Activated CD8-positive, alpha-beta memory T cell treated with anti-CD3 and anti-CD28 coated beads, Interleukin-2, amount 50 U/mL, for 24 hours (primary cell): ENCODE data around the gene CAPNS1.
"Not testable (repeated sequence)": the region's sequence is repeated elsewhere in the genome, so short reads cannot be mapped to it uniquely, and the experiment has no call there.

Experiments
- DNase-seq: peaks from one replicate; pipeline ENCODE4 v3.0.0-alpha.2; 2020; ENCODE audit errors: extremely low read depth

The CAPNS1 gene

GRCh38 chr19:36114721-36115452 is 25.0 kb upstream of the CAPNS1 start, which contains the start of gene POLR2I:
TSS of gene POLR2I (minus strand) at chr19:36114875. CDS start at chr19:36114856, 19 bp downstream.
- peak; percentile 99 for DNase-seq

DNA sequence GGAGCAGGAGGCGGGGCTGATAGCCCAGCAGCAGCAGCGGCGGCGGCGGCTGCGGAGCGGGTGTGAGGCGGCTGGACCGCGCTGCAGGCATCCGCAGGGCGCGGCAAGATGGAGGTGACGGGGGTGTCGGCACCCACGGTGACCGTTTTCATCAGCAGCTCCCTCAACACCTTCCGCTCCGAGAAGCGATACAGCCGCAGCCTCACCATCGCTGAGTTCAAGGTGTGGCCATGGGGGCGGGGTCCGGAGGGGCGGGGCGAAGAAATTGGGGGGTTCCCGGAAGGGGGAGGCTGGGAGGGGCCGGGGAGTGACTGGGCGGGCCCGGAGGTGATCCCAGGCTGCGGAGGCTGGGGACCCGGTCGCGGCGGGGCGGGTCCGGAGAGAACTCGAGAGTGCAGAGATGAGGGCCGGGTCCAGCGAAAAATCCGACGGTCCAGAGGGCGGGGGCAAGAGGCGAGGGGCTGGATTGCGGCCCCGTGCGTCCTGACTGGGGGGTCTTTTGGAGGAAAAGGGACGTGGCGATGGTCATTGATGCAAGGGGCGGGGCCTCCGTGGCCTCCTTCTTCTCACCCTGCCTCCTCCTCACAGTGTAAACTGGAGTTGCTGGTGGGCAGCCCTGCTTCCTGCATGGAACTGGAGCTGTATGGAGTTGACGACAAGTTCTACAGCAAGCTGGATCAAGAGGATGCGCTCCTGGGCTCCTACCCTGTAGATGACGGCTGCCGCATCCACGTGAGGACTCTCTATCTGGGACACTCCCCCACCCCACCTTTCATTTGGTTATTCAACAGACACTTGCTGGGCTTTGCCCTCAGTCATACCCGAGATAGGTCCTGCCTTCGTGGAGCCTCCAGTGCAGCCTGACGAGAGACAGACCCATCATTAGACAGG is 24.2 kb upstream of the CAPNS1 start, which contains the start of gene TBCB:
TBCB (plus strand) TSS at position 16 of the 891 bp plus-strand sequence; CDS start at position 109, 93 bp downstream.
- DNase-seq = peak; percentile 82

DNA sequence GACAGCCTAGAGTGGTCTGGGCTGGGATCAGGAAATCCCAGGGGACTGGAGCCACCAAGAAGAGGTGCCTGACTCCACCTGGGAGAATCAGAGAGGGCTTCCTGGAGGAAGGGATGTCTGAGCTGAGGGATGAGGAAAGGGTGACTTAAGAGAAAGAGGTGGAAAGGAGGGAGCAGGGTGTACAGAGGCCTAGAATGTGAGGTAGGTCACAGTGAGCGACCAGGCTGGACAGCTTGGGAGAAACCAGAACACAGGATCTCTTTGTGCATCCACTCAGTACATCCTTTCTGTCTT is 23.6 kb upstream of the CAPNS1 start:
- no peak for DNase-seq

DNA sequence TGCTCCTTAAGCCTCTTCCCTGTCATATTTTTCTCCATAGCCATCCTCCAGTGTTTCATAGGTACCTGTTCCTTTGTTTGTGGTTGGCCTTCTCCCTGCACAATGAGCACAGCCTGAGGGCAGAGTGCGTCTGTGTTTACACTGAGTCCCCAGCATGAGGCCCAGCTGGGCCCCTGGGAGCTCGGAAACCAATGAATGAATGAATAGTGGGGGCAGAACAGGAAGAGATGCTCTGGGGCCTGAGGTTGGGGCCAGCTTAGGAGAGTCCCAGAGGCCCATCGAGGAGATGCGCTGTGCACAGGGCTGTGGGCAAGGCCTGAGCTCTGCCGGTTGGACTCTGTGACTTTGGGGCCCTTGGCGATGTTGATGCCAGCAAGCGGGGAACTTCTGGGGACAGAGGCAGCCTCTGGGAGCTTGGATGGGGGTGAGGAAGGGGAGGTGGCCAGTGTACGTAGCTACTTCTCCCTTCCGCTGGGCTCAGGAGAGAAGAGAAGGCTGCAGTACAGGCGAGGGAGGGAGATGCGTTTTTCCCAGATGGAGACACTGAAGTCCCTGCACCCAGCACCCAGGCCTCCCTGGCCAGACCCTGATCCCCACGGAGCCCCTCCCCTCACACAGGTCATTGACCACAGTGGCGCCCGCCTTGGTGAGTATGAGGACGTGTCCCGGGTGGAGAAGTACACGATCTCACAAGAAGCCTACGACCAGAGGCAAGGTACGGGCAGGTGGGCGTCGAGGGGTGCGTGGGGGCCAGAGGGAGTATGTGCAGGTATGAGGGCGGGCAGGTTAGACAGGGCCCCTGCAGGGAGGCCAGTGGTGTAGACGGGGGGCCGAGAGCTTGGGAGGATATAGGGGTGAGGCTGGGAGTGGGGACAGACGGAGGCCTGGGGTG is 19.5 kb upstream of the CAPNS1 start:
- no peak for DNase-seq

GRCh38 chr19:36120984-36121358 is 18.9 kb upstream of the CAPNS1 start:
- DNase-seq = no peak

- DNase-seq = no peak
Observed at GRCh38 chr19:36121486-36122124, 18.3 kb upstream of the CAPNS1 start.

DNA sequence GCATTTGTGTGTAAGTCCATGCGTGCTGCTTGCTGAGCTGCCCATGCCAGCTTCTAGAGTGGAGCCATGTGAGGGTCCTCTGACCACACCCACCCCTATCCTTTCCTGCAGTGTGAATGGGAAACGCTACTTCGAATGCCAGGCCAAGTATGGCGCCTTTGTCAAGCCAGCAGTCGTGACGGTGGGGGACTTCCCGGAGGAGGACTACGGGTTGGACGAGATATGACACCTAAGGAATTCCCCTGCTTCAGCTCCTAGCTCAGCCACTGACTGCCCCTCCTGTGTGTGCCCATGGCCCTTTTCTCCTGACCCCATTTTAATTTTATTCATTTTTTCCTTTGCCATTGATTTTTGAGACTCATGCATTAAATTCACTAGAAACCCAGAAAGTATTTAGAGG is 14.3 kb upstream of the CAPNS1 start:
- no peak for DNase-seq

DNA sequence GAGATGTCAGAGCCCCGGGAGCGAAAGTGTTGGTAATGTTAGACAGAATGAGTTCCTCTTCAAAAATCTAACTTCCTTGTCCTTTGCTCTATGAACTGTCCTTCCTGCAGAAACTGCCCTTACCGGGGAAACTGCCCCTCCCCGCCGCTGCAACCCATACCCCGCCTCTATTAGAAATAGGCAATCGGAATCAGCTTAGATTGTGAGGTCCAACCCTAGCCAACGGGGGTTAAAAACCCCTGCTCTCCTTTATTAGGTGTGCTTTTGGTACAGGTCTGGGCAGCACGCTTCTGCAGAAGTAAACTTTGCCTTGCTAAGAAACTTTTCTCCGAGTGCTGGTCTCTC is 11.5 kb upstream of the CAPNS1 start:
- DNase-seq = no peak

- DNase-seq = not testable (repeated sequence)
Observed at GRCh38 chr19:36131221-36131620, 8.6 kb upstream of the CAPNS1 start.

GRCh38 chr19:36134867-36135266 is 5.0 kb upstream of the CAPNS1 start:
- not testable (repeated sequence) for DNase-seq

- no peak for DNase-seq
Observed at GRCh38 chr19:36136964-36137686, 2.7 kb upstream of the CAPNS1 start.

DNA sequence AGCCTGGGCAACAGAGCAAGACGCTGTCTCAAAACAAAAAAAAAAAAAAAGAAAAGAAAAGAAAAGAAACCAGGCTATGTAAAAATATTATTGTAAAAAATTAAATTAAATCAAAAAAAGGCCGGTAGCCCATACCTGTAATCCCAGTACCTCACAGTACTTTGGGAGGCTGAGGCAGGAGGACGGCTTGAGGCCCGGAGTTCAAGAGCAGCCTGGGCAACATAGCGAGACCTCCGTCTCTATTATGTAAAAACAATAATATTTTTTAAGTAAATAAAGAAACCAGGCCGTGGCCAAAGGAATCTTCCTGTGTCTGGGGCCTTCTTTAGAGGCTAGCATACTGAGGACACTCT is 770 bp upstream of the CAPNS1 start:
- DNase-seq = no peak

DNA sequence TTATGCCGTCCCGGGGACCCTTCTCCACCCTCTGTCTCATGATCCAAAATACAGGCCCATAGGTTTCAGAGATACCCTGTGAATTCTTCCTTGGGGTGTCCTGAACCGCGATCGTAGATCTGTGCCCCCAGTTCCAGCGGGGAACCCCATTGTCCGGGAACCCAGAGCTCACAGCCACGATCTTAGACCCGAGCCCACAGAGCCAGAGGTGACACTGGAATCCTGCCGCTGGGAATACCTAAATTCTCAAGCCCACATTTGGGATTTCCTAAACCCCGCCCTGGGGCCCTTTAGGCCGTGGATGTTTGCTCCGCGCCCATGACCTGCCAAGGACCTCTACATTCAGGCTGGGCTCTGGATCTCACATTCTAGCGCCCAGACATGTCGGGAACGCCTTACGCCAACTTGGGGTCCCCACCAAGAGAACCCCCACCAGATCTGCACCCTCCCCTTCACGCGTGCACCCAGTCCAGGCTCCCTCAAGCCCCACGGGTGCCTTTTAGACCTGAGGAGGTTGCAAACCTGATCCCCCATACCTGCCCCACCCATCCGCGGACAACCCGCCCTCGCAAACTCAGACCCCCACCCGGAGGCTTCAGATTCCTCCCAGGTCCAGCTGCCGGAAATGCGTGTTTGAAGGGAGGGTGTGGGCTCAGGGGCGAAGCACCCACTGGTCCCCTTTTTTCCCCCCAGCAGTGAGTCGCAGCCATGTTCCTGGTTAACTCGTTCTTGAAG is 605 bp downstream of the CAPNS1 start:
- DNase-seq = no peak

DNA sequence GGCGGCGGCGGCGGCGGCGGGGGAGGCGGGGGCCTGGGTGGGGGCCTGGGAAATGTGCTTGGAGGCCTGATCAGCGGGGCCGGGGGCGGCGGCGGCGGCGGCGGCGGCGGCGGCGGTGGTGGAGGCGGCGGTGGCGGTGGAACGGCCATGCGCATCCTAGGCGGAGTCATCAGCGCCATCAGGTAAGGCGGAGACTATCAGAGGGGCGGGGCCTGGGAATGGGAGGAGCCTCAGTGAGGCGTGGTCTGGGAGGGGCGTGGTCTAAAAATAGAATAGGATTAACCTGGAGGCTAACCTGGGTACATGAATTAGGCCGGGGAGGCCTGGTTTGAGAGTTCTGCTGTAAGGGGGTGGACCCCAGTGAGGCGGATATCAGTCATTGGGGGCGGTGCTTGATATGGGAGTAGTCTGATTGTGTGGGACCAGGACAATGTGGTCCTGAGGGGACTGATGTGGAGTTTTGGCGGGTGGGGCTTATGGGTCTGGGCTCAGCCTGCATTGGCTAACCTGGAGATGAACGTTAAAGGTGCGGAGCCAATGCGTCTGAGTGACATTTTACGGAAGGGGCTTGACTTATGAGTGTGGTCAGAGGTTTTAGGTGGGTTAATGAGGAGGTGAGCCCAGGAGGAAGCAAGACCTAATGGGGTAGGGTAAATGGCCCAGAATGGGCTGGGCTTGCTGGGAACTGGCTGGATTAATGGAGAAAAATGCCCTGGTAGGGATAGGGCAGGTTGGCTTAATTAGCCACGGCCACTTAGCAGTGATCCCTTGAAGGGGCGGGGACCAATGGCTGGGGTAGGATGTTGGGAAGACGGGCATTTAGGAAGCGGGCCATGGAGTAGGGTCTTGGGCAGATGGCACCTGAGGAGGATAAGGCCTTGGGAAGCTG is 1.4 kb downstream of the CAPNS1 start:
- DNase-seq = peak; percentile 81

GRCh38 chr19:36142046-36142445 is 2.2 kb downstream of the CAPNS1 start:
- DNase-seq = no peak

DNA sequence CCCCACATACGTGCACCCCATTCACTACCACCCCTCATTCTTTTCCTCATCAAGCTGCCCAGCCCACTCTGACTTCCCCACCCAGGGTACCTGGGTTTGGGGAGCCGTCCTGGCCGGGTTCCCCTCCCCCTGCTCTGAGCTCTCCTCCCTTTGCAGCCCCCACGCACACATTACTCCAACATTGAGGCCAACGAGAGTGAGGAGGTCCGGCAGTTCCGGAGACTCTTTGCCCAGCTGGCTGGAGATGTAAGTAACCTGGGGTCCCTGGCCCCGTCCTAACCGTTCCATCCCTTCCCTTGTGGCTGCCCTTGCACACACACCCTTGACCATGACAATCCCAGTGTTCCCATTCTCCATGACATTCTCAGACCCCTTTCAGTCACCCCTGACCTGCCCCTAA is 2.6 kb downstream of the CAPNS1 start:
- DNase-seq = no peak

DNA sequence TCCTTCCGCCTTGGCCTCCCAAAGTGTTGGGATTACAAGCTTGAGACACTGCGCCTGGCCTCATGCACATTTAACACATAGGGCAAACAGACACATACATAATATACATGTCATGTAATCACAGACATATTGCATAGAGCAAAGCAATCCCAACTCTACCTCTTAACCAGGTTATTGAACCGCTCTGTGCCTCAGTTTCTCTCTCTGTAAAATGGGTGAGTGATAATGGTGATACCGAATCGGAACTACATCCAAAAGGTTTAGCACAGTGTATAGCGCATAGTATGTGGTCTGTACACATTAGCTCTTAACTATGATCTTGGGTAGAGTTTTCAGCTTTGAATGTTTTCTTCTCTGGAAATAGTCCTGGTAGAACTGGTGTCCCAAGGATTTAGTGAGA is 4.8 kb downstream of the CAPNS1 start:
- DNase-seq = no peak

GRCh38 chr19:36149673-36150406 is 10.0 kb downstream of the CAPNS1 start:
- DNase-seq = no peak

GRCh38 chr19:36150586-36150985 is 10.7 kb downstream of the CAPNS1 start:
- no peak for DNase-seq
